ENCODE results near the gene UGCG.
"Not testable (repeated sequence)": the region's sequence is repeated elsewhere in the genome, so short reads cannot be mapped to it uniquely, and the experiment has no call there.

The UGCG gene

DNA sequence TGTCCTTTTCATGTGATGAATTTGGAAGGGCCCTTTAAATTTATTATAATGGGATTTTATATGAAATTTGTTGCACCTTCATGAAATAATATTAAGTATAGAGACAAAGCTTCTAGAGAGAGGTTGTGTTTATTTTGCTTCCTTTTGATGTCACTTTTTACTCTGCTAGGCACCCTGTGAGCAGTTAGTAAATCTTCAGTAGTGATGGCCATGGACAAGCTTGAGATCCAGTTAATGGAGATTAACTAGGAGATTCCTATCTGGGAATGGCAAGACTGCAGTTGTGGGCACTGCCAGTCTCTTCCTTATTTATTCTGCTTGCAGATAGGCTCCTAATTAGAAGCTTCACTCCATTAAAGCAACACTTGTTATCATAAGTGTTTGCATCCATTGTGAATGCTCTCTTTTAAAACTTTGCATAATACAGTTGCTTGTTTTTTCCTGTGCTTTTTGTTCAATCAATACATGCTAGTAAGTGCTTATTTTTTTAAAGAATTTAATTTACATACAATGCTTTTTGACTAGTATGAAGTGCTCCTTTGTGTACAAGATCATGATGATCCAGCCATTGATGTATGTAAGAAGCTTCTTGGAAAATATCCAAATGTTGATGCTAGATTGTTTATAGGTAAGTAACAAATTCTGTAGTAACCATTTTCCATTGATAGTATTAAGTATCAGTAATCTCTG lies 25.9 kb downstream of the UGCG start:
- no peak for FAIRE-seq

DNA sequence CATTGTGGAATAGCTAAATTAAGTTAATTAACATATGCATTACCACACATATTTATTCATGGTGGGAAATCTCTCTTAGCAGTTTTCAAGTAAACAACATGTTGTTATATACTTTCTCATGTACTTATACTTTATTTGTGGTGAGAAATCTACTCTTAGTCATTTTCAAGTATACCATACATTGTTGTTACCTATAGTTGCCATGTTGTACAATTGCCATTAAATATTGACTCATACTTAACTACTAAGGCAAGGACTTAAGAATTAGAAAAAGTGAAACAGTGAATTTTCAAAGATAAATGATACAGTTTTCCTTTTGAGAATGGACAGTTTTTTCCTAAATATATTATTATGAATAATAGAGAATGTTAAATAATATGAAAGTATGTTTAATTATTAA lies 27.7 kb downstream of the UGCG start:
- FAIRE-seq: no peak

DNA sequence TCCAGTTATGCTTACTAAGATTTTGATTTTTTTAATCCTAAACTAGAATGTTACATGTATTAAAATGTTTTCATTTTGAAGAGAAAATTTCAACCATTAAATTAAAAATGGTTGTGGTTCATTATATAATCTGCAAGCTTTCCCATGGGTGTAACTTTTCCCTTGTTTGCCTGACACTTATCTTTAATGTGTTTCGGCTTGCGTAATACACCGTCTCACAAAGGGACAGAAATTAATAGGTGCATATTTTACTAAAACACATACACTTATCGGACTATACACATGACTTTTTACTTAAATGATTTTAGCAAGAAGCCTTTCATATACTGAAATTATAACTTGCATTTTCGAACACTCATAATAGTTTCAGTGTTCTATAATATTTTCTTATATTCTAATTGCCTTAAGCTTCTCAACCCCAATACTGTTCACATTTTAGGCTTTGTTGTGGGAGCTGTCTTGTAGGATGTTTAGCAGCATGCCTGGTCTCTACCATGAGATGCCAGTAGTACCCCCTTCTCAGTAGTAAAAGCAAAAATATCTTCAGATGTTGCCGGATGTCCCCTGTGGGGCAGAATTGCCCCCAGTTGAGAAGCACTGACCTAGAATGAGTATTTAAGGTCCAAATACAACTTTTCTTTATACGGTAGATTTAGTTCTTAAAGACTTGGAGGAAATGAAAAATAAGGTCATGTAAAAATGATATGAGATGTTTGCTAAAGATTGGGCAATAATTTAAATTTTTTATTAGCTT lies 28.6 kb downstream of the UGCG start:
- FAIRE-seq: no peak

DNA sequence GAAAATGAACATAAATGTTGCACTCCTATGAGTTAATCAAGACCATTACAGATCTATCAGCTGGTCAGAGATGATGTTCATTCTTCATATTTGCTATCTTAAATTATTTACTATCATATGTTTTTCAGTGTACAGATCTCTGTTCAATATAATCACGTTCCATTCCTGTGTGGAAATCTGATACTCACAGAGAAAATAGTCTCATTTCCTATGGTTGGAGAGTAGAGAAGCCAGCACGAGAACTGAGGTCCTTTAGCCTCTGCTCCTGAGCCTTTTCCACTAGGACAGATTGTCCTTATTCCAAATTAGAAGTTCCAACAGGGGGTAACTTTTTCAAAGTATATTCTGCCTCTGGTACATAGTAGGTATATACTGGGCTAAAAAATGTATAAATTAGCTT lies 29.2 kb downstream of the UGCG start:
- FAIRE-seq: no peak

DNA sequence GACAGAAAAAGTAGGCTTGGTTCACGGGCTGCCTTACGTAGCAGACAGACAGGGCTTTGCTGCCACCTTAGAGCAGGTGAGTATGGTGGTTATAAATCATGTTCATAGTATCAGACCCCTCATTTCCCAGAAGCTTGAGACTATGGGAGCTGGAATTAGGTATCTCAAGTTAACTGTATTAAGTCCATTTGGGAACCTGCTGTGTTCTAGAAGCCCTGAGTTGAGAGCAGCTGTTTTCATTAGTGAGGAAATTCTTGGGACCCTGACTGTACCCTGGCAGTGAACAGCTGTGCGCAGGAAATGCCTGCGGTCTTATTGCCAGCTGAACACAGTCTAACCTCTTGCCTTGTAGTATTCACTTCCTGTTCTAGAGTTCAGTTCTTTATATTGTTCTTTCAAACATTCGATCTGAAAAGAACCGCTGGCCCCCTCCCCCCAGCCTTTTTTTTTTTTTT lies 29.8 kb downstream of the UGCG start:
- no peak for FAIRE-seq

DNA sequence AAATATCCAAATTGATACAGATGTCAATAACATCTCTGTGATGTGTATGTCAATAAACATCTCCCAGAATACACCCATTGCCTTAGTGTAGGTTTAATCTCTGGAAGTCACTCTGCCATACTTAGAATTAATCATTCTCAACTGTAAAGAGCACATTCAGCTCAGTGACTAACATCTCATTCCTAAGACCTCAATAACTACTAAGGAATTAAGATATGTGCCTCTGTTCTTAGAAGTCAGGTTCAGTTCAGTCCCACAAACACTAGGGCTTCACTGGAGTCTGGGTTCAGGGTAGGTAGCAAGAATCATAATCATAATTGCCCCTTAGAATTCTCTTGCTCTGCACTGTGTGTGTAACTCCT lies 31.7 kb downstream of the UGCG start:
- FAIRE-seq: no peak

DNA sequence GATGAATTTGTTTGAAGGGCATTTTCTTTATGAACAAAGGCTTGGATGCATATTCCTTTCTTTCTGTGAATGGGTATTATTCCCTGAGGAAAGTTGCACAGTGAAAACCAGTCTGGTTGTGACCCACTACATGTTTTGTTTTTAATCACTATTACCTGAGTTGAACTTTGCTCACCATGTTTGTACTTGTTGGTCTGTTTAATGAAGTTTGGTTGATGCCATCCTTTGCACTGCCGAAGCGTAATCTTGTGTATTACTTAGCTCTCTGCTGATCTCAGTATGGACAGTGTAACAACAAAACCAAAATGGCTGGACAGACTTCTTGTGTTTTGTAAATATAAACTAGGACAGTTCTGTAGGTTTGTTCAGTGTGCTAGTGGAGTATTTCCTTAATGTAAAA lies 38.1 kb downstream of the UGCG start:
- no peak for FAIRE-seq

DNA sequence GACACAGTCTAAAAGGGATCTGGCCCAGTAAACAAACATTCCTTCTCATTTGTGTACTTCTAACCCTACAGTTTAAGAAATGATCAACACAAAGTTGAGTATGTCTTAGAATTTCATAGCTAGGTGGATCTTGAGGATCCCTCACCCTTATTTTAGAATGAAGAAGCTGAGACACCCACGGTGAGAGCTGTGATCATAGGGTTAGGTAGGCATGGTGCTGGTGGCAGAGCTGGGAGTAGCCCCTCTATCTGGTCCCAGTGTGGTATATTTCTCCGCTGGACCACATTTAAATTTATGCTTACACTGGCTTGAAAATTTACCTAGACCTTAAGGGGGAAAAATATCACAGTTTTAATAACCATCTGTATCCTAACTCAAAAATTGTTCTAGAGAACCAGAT lies 39.8 kb downstream of the UGCG start:
- FAIRE-seq: no peak

DNA sequence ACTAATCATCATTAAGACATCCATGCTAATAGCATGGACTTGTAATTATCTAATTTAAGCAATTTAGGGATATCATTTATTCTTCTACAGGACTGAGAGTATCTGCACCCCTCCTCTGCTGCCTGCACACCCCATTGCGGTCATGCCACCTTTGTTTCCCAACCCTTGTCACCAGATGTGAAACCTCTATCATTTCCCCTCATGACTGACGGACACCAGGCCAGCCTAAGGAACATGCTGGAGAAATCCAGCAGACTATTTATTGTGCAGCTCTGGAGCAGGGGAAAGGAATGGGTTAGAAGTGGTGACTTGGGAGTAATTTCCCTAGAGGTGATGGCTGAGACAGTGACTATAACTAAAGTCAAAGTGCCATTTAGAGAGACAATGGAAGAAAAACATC lies 40.7 kb downstream of the UGCG start:
- FAIRE-seq: no peak

DNA sequence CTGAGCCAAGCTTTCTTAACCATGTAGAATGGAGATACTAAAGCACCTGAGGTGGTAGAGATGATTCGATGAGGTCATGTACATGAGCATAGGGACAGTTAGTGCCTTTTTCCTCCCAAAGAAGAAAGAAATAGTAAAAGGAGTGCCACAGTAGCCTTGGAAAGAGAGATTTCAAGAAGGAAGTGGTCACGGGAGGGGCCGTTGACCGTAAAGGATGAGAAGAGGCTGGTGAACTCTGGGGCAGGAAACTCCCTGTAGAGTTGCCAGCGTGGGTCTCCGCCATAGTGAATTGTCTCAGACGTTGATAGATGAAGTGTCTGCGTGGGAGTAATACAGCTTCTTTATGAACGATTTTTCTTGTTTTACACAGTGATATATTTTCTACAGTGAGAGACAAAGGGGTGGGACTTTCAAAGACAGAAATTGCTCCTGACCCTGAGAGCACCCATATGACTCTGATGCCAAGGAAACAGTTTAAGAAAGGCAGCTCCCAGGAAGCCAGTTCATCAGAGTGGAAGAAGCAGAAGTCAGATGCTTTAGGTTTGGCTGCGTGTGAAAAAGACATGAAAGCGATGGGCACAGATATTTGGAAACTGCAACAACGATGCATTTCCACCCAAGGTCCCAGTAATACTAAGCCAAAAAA lies 41.3 kb downstream of the UGCG start:
- FAIRE-seq: no peak

DNA sequence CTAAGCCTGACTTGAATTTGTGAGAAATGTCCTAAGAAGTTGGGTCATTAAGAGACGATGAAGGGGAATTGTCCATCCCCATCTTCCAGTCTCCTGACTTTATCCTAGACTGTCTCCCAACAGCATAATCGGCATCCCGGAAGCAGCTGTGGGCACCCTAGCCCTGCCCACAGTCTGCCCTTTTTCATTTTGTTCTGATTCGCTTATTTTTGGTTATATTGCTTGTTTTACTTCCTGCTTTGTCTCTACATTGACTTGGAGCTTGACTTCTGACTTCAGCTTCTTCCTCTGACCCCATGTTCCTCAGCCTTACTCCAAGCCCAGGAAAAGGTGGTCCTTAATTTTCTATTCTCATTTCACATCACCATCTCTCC lies 41.8 kb downstream of the UGCG start:
- no peak for FAIRE-seq

DNA sequence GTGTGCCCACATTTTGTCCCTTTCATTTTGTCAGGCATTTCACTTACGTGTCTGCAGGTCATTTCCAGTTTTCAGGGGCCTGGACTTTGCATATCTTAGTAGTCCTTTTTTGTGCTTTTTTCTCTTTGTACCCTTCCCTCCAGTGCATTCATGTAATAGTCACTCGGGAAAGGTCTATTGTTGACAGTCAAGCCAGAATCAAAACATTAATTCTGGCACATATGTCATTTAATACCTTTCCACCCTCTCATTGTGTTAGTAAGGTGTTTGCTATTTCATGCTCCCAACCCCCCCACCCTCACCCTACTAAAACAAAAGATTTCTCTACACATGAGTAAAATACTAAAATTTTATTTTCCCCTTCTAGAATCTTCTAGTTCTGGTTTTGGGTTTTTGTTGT lies 42.7 kb downstream of the UGCG start:
- no peak for FAIRE-seq

DNA sequence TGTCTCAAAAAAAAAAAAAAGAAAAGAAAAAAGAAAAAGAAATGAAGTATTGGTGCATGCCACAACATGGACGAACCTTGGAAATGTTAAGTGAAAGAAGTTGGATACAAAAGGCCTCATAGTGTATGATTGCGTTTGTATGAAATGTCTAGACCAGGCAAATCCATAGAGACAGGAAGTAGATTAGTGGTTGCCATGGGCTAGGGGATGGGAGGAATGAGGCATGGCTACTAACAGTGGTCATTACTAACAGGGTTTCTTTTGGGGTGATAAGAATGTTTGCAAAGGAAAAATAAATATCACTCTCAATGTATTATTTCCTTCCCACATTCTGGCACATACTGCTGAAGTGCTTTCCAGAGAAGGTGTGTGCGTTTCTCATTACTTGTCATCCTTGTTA lies 44.1 kb downstream of the UGCG start:
- FAIRE-seq: no peak

DNA sequence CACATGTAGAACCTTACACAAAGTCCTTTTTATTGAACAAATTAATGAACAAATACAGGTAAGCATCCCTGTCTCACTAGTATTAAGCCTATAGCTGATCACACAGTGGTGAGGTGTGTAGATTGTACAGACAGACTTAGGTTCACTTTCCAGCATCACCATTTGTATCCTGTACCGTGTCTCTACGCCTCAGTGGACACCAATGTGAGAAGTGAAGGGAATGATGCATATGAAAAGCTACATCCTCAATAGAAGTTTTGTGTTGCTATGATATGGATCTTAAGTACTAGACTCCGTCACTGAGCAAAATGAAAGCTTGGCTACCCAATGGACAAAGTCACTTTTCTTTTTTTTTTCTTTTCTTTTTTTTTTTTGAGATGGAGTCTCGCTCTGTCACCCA lies 46.6 kb downstream of the UGCG start:
- FAIRE-seq: no peak

DNA sequence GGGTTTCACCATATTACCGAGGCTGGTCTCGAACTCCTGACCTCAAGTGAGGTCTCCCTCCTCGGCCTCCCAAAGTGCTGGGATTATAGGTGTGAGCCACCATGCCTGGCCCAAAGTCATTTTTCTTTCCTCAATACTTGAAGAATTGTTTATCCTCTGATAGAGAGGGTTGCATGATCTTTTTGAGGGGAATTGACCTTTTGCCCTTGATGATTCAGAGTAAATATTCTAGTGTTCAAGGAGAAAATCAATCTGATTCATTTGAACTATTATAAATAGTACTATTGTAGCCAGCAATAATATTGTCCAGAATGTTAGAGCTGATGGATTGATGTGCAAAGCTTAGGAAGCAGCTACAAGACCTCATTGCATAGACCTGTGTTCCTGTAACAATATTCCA lies 47.1 kb downstream of the UGCG start:
- FAIRE-seq: no peak

DNA sequence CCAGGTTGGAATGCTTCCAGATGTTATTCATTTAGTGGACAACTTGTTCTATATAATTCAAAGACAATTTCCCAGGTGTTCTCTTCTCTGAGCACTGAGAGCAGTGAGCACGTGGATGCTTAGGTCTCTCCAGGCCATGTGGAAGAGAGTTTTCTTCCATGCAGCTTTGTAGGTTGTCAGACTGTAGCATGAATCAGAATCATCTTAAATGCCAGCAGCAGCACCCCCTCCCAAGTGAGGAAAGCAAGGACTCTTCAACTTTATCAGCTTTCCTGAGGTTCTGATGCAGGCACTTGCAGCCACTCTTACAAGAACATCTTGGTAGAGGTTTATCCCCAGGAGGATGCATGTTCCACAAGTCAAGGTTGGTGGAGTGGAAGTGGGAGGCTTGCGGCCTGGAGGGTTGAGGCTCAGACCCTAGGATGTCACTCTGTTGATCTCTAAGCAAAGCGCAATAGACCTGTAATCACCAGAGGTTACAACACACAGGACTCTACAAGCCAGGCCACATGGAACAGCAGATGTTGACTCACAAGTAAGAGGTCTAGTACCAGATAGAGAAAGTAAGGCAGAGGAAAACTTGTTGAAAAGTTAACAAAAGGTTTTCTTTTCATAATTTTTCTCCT lies 47.7 kb downstream of the UGCG start:
- FAIRE-seq: no peak

DNA sequence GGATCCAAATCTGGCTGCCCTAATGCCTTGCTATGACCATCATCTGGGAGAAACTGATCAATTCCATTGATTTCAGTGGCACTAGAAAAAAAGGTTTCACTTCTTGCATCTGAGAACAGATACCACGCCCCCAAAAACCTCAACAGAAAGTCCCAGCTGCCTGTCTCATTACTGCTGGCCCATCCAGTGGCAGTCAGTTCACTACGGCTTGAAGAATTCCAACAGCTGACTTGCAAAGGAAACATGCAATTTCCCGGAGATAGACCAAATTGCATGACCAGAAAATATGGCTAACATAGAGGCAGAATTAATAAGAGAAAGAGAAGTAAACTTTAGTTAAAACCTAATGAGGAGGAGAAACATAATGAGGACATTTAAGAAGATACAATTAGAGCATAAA lies 48.6 kb downstream of the UGCG start:
- FAIRE-seq: no peak

DNA sequence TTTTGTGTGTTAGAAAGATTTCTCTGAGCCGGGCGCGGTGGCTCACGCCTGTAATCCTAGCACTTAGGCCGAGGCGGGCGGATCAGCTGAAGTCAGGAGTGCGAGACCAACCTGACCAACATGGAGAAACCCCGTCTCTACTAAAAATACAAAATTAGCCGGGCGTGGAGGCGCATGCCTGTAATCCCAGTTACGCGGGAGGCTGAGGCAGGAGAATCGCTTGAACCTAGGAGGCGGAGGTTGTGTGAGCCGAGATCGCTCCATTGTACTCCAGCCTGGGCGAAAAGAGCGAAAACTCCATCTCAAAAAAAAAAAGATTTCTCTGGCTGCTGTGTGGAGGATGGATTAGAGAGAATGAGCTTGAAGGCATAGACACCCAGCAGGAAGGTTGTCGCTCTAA lies 51.5 kb downstream of the UGCG start:
- not testable (repeated sequence) for FAIRE-seq

DNA sequence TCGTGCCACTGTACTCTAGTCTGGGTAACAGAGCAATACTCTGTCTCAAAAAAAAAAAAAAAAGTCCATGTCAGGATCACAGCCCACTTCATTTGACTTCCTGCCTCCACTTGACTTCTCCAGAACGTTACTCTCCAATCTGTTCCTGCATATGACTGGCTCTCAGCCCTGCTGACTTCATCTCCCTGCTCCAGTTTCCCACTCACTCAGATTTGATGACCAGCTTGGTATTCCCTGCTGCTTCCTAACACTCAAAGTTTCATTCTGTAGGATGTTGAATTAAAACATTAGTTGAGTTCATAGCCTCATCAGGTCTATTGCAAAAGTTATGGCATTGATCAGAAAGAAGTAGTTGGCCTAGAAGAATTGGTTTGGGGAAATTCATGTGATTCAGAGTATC lies 52.3 kb downstream of the UGCG start:
- no peak for FAIRE-seq

DNA sequence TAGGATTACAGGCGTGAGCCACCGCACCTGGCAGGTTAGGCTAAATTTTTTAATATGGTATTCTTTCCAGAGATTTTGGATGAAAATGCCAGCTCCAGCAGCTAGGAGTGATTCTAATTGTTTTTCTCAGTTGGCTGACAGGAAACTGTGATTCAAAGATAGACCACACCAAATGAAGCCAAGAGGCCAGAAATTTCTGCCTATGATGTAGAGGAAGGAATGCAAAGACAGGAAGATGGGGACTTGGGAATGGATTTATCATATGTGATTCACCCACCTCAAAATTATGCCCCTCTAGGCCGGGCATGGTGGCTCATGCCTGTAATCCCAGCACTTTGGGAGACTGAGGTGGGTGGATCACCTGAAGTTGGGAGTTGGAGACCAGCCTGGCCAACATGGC lies 53.3 kb downstream of the UGCG start:
- FAIRE-seq: no peak

DNA sequence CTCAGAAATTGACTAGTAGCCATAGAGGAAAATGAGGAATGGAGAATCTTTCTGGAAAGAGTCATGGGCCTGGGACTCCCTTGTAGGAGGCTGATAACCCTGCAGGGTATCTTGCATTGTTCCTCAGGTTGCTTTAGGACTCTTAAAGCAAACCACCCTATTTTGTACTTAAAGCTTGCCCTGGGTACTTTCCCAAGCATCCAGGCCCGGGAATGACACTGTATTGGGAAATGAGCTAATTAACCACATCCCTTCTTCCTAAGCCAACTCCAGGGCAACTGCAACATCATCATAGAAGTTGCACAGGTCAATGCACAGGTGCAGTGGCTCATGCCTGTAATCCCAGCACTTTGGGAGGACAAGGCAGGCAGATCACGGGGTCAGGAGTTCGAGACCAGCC lies 55.9 kb downstream of the UGCG start:
- FAIRE-seq: no peak

DNA sequence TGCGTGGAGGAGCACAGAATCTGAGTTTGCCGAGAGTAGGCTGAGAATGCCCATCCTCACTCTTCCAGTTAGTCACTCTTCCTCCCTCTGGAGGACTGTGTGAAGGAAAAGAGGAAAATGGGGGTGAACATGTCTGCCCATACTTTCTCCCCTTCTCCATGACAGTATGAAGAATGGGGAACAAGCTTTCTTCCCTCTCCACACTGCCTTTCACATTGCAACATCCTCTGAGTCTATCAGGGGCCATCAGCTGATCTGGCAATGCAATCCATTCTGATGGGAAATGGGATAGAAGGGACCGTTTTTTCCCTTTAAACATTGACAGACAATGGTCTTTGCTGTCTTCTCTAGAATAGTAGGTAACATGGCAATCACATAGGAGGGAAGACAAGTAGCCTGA lies 56.8 kb downstream of the UGCG start:
- FAIRE-seq: no peak

DNA sequence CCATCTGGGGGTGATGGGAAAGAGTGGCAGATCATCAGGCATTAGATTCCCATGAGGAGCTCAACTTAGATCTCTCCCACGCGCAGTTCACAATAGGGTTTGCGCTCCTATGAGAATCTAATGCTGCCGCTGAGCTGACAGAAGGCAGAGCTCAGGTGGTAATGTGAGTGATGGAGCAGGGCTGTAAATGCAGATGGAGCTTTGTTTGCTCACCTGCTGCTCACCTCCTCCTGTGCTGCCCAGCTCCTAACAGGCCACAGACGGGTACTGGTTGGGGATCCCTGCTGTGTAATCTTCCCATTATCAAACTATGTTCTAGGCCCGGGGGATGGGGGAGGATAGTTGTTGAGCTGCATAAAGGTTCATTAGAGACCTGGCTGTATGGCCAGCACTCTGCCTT lies 58.4 kb downstream of the UGCG start:
- no peak for FAIRE-seq
